IMR-90 (cell line): Measurements from ENCODE around the gene ABCB1.

ENCODE experiments used
- CEBPB ChIP-seq: IDR thresholded peaks from 2 replicates; pipeline ENCODE4 v1.6.1; 2012; ENCODE audit warnings: low read depth, low read length, improper control_type of control experiment
- MAFK ChIP-seq: IDR thresholded peaks from 2 replicates; pipeline ENCODE4 v1.6.1; 2012; ENCODE audit warnings: low read depth, low read length, improper control_type of control experiment
- TF ChIP-seq, protein P1 (sequence below): conservative IDR thresholded peaks from 2 replicates; pipeline ENCODE4 v1.5.1; 2012; ENCODE audit warnings: mild to moderate bottlenecking, low read depth, low read length, improper control_type of control experiment

DNA sequence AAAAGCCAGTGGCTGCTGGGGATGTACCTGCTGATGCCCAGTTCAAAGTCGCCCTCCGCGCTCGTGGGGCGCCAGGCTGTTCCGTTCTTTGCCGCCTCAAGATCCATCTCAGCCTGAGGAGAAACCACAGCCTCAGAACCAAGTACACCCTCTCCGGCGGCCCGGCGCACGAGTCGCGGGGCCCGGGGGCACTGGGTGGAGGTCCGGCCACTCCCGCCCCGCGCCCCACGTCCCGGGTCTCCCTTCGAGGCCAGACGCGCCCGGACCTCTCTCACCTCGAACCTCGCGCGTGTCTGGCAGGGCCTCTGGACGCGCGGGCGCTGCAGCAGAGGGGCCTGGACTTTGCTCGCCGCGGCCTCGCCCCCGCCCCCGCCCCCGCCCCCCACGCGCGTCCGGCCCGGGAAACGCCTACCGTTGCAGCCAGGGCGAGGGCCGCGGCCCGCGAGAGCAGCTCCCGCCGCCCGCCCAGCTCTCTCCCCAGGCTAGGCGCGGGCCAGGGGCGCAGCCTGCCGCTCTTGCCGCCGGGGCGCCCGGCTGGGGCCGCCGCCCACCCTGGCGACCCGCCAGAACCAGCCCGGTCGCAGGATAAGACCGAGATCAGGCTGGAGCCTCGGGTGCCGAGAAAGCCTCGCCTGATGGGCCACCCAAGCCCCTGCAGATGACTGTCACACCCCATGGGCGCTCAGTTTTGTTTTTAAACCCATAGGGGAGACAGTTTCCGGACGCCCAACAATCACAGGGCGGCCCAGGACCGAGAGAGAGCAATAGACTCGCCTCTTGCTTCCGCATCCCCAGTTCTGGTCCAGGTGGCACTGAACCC lies 125.1 kb downstream of the ABCB1 start, which contains the start of gene ABCB4:
- TF ChIP-seq, protein P1, sequence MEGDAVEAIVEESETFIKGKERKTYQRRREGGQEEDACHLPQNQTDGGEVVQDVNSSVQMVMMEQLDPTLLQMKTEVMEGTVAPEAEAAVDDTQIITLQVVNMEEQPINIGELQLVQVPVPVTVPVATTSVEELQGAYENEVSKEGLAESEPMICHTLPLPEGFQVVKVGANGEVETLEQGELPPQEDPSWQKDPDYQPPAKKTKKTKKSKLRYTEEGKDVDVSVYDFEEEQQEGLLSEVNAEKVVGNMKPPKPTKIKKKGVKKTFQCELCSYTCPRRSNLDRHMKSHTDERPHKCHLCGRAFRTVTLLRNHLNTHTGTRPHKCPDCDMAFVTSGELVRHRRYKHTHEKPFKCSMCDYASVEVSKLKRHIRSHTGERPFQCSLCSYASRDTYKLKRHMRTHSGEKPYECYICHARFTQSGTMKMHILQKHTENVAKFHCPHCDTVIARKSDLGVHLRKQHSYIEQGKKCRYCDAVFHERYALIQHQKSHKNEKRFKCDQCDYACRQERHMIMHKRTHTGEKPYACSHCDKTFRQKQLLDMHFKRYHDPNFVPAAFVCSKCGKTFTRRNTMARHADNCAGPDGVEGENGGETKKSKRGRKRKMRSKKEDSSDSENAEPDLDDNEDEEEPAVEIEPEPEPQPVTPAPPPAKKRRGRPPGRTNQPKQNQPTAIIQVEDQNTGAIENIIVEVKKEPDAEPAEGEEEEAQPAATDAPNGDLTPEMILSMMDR: no peak
- TF ChIP-seq CEBPB: no peak
- TF ChIP-seq MAFK: no peak
